ENCODE measurements around the gene SNRK.

GRCh38 chr3:43279532-43279931, 6.8 kb upstream of the SNRK start:
- no peak for TF ChIP-seq ZBTB7A (tag by site-specific recombination; IDR thresholded peaks at IDR 0.05; ENCODE audit: low read depth)
- no peak for TF ChIP-seq CTCF (tag by site-specific recombination; IDR thresholded peaks at IDR 0.05)
- no peak for TF ChIP-seq ZNF776 (tag by site-specific recombination; IDR thresholded peaks at IDR 0.05; ENCODE audit: borderline replicate concordance)
- no peak for TF ChIP-seq EGR2 (tag by site-specific recombination; IDR thresholded peaks at IDR 0.05; ENCODE audit: low read depth)
- no peak for TF ChIP-seq ZNF37A (tag by site-specific recombination; IDR thresholded peaks at IDR 0.05)
- no peak for TF ChIP-seq ZNF518A (tag by site-specific recombination; conservative IDR thresholded peaks at IDR 0.05; ENCODE audit: low read depth)
- TF ChIP-seq ZNF530 (tag by site-specific recombination; IDR thresholded peaks at IDR 0.05; ENCODE audit: low read depth): no peak
- no peak for TF ChIP-seq ZNF510 (tag by site-specific recombination; IDR thresholded peaks at IDR 0.05; ENCODE audit: insufficient replicate concordance)
- no peak for TF ChIP-seq ZFP41 (tag by site-specific recombination; IDR thresholded peaks at IDR 0.05; ENCODE audit: borderline replicate concordance)
- TF ChIP-seq REST (tag by site-specific recombination; IDR thresholded peaks at IDR 0.05): no peak
- TF ChIP-seq ZBTB17 (tag by site-specific recombination; IDR thresholded peaks at IDR 0.05): no peak
- no peak for TF ChIP-seq ZNF132 (tag by site-specific recombination; IDR thresholded peaks at IDR 0.05; ENCODE audit: borderline replicate concordance)
- TF ChIP-seq PBX3 (CRISPR knock-in tag; IDR thresholded peaks at IDR 0.05): no peak
- TF ChIP-seq ZSCAN16 (tag by site-specific recombination; IDR thresholded peaks at IDR 0.05): no peak

All from HEK293 (cell line).